Activated CD4-positive, alpha-beta T cell treated with anti-CD3 and anti-CD28 coated beads, Interleukin-2, amount 50 U/mL, for 24 hours (primary cell): Measurements from ENCODE around the gene NHP2.
A peak's percentile ranks its signal among the peaks of the same experiment; 100 is the strongest.
"Not testable (repeated sequence)": the region's sequence is repeated elsewhere in the genome, so short reads cannot be mapped to it uniquely, and the experiment has no call there.

Source experiments
- DNase-seq, 2 donors: peaks; one replicate each; pipeline ENCODE4 v3.0.0-alpha.2; 2020; ENCODE audit warnings: low read depth in 1 of 2, low spot score in 1 of 2

NHP2 gene

GRCh38 chr5:178131446-178131996 is 22.2 kb downstream of the NHP2 start:
- DNase-seq = no peak

- DNase-seq = peak; percentile 65 to 78
Measured at GRCh38 chr5:178130576-178131445, 22.9 kb downstream of the NHP2 start, which contains the start of gene RMND5B. RMND5B (plus strand) TSS chr5:178131014; CDS start chr5:178138120, 7,106 bp downstream.

- not testable (repeated sequence) for DNase-seq
Measured at GRCh38 chr5:178130234-178130575, 23.5 kb downstream of the NHP2 start.

DNA sequence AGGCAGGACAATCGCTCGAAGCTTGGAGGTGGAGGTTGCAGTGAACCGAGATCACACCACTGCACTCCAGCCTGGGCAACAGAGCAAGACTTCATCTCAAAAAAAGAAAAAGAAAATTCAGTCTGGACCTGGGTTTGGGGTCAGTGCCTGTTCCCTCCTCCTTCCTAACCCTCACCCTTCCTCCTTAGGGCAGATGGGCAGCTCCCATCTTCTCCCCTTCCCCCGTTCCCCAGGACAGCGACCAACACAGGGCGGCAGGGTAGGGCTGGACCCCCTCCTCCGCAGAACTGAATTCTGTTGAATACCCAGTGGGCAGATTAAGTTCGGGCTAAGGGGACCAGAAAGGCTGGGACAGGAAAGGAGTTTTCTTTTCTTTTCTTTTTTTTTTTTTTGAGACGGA is 24.4 kb downstream of the NHP2 start:
- no peak for DNase-seq

GRCh38 chr5:178127300-178128009 is 26.2 kb downstream of the NHP2 start:
- DNase-seq = not testable (repeated sequence)

DNA sequence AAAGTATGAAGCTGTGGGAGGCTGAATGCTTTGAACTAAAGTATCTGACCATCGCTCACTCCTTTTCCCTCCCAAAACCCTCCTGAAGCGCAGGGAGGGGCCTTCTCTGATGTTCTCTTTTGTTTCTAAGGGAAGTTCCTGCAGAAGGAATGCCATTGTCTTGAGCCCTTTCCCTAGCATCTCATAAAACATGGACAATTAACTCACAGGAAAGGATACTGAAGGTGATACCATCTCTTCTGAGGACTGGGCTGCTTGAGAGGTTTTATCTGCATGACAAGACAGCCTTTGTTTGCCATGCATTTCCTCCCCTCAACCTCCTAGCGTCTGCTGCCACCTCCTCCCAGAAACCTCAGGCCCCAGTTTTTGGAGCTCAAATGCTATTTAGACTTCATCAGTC is 27.1 kb downstream of the NHP2 start:
- DNase-seq = no peak

- DNase-seq = no peak
Measured at GRCh38 chr5:178125253-178125906, 28.3 kb downstream of the NHP2 start.

DNA sequence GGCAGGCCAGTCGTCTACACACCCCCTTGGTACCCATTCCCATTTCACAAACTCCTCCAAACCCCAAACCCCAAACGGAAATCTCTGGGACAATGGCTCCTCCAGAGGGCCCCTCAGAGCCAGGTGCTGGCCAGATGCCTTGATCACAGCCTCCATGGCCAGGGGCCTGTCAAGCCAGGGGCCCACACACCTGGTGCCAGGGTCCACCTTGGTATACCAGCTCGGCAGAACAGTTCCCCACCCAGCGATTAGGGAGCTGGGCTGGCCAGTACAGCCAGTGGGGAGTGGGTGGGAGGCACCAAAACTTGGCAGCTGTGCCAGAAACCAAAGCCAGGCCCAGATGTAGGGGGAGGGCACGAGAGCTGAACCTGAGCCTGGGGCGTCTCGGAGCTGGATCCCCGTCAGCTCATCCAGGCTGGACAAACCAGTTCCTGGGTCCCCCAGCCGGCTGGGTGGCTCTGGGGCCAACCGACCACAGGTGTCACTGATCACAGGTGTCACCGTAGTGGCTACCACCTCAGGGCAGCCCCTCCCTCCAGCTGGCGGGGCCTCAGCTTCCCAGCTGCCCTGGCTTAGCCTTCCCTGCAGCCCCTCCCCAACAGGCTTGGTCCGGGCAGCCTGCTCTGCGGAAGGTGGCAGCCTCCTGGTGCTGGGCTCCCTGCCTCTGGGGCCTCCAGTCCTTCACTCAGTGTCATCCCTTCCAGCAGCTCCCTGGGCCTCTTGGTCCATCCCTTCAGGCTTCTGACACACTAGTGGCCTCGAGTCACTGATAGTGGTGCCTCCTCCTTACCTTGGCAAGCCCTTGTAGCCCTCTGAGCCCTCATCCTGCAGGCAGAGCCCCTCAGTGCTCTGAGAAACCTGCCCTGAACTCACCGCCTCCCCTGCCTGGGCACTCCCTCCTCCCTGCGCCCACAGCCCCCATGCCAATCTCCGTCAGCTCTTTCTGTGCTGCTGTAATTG is 29.4 kb downstream of the NHP2 start:
- no peak for DNase-seq

GRCh38 chr5:178123094-178123965 is 30.4 kb downstream of the NHP2 start:
- no peak for DNase-seq

- DNase-seq = no peak
Measured at GRCh38 chr5:178122346-178122745, 31.3 kb downstream of the NHP2 start.

DNA sequence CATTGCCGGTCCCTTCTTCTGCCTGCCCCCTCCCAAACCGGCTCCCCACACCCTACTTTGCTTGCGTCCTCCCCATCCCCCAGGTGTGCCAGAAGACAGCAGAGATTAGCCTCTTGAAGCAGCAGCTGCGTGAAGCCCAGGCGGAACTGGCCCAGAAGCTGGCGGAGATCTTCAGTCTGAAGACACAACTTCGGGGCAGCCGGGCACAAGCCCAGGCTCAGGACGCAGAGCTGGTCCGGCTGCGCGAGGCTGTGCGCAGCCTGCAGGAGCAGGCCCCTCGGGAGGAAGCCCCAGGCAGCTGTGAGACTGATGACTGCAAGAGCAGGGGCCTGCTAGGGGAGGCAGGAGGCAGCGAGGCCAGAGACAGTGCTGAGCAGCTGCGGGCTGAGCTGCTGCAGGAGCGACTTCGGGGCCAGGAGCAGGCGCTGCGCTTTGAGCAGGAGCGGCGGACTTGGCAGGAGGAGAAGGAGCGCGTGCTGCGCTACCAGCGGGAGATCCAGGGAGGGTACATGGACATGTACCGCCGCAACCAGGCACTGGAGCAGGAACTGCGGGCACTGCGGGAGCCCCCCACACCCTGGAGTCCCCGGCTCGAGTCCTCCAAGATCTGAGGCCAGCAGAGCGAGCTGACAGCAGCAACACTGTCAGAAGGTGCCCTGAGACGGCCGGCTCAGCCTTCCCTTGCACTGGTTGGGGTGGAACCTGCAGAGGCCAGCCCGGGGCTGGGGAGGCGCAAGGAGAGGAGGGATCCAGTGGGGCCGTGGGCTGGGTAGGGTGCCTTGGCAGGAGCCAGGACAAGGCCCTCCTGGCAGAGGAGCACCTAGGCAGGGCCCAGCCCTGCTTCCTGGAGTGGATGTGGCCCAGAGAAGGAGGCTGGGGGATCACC is 32.1 kb downstream of the NHP2 start:
- no peak for DNase-seq

DNA sequence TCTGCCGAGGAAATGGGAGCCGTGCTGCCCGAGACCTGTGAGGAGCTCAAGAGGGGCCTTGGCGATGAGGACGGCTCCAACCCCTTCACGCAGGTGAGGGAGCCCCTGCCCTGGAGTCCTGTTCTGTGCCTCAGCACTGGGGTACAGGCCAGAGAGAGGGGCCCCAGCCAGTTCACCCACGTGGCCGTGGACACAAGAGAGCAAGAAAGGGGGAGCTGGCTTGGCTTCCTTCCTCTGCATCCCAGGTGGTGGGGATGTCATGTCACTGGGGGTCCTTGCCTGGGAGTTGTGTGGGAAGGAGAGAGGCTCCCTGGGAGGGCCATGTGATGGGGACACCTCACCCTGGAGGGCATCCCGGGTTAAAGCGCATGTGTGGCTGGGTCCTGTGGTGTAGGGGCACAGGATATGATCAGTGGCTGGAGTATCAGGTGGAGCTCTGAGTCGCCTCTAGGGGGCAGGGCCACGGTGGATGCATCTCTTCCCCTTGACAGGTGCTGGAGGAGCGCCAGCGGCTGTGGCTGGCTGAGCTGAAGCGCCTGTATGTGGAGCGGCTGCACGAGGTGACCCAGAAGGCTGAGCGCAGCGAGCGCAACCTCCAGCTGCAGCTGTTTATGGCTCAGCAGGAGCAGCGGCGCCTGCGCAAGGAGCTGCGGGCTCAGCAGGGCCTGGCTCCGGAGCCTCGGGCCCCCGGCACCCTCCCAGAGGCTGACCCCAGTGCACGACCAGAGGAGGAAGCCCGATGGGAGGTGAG is 32.9 kb downstream of the NHP2 start:
- DNase-seq = peak; percentile 44 to 75

DNA sequence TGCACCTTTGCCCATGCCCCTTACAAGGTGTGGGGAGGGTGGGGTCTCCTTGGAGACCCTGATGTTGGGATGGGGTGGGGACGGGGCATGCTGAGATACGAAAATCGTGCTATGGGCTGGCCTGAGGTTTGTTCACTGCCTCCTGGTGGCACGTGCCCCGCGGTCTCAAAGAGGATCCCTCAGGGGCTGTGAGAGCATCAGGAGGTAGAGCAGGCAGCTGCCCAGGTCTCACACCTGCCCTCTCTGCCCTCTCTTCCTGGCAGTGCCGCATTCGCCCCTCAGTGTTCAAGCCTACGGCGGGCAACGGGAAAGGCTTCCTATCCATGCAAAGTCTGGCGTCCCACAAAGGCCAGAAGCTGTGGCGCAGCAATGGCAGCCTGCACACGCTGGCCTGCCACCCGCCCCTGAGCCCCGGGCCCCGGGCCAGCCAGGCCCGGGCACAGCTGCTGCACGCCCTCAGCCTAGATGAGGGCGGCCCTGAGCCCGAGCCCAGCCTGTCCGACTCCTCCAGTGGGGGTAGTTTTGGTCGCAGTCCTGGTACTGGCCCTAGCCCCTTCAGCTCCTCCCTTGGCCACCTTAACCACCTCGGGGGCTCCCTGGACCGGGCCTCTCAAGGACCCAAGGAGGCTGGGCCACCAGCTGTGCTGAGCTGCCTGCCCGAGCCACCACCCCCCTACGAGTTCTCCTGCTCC is 33.6 kb downstream of the NHP2 start:
- no peak for DNase-seq

- DNase-seq = no peak
Measured at GRCh38 chr5:178117923-178118701, 35.6 kb downstream of the NHP2 start.

DNA sequence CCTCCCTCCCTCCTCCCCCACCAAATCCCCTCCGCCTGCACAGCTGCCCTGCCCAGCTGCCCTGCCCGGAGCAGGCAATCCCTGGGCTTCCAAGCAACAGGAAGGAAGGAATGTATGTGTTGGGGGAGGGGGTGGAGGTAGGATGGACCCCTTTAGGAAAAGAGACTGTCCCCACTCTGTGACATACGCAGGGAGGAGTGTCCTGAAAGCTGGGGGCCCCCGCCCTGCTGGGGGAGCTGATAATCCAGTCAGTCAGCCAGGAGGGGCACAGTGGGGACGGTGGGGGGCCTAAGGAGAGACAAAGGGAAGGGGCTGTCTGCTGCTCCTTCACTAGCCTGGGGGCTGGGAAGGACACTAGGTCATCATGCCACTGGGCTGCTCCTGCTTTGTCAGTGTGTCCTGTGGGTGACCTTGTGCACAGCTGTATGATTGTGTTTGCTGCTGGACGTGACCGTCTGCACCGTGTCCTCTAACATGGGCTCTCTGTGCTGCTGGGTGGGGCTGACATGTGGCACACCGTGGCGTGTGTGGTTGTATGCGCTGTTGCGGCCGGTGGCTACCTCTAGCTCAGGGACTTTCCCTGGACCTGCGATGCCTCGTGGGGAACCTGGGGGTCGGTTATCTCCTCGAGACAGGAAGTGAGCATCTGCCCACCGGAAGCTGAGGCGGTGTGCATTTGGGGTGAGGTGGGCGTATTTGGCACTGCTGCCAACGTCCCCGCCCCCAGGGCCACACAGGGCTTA is 37.4 kb downstream of the NHP2 start:
- DNase-seq = no peak

DNA sequence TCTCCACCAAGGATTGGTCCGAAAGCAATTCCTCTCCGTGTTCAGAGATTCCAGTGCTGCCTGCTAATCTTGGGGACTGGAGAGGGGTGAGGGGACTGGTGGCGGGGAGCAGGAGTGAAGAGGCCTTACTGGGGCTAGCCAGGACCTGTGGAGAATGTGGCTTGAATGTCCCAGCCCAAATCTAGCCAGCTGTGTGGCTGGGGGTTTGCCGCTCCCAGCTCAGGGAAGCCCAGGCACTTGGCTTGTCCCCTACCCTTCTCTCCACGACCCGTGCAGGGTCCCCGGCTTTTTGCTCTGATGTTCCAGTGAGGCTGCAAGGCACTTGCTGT is 37.9 kb downstream of the NHP2 start:
- DNase-seq = no peak
